Suppressor macrophage (primary cell): ENCODE results near the gene ENO2.
A peak's percentile ranks its signal among the peaks of the same experiment; 100 is the strongest.
"Not testable (repeated sequence)": the region's sequence is repeated elsewhere in the genome, so short reads cannot be mapped to it uniquely, and the experiment has no call there.

Experiments used
- DNase-seq, 4 experiments: peaks; one replicate each; pipeline ENCODE4 v3.0.0-alpha.2; 2020 to 2022
- total RNA-seq, 17 experiments: gene quantifications; one replicate each; lab custom pipeline; 2026; ENCODE audit warnings: mixed read lengths in 6 of 17, inconsistent platforms in 3 of 17; lab: John Stamatoyannopoulos, UW

ENO2 gene
- total RNA-seq: 4.6 to 19.3 (median 11.3) reads per million in 17 experiments

GRCh38 chr12:6914246-6914946, at the start of gene ENO2:
ENO2 (plus strand) TSS chr12:6914580; CDS start chr12:6915833, 1,253 bp downstream.
- DNase-seq: peak; percentile 38 to 81 (median 65)

DNA sequence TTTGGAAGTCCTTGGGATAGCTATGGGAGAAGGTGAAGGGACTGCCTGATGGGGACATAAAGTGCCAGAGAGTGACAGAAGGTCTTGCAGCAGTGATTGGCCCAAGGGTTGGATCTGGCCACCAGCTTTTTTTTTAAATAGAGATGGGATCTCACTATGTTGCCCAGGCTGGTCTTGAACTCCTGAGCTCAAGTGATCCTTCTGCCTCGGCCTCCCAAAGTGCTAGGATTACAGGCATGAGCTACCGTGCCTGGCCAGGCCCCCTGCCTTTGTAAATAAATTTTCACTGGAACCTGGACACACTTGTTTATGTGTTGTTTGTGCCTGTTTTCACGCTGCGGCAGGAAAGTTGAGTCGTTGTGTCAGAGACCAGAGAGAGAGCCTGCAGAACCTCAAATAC, 49.1 kb upstream of the ENO2 start:
- not testable (repeated sequence) for DNase-seq

DNA sequence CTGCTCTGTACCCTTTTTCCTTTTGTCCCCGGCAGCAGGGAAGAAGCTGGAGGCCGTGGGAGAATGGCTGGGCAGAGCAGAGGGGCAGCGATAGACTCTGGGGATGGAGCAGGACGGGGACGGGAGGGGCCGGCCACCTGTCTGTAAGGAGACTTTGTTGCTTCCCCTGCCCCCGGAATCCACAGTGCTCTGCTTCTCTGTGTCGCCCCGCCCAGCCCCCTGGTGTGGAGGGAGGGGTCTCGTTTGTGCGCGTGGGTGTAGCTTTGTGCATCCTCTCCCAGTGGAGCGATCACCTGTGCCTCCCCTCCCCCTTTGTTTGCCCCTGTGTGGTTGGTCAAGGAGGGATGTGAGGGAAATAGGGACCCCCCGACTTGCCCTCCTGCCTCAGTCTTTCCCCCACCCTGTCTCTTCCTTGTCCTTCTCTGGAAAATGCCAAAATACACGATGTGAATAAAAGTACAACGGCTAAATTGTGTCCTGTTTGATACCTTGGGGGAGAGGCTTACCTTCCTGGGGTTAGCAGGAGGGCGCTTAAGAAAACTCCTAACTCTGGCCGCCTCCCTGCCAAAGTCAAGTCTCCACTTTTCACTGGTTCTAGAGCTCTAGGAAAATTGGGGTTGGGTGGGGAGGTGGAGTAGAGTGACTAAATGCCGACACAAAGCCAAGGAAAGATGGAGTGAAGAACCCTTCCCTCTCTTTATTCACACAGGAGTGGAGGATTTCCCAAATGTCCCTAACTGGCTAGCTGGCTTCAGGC, 48.0 kb upstream of the ENO2 start:
- no peak for DNase-seq

- peak in 2 of 4 experiments; percentile 86 to 88 for DNase-seq
Observed at GRCh38 chr12:6866920-6867412, 47.4 kb upstream of the ENO2 start.

GRCh38 chr12:6867413-6868210, 46.8 kb upstream of the ENO2 start, which contains the start of gene TPI1:
TPI1 (plus strand) TSS chr12:6867531; CDS start chr12:6867567, 36 bp downstream.
- DNase-seq: peak; percentile 90 to 96 (median 93)

GRCh38 chr12:6868211-6869048, 46.0 kb upstream of the ENO2 start:
- DNase-seq: peak in 1 of 4 experiments; percentile 50

DNA sequence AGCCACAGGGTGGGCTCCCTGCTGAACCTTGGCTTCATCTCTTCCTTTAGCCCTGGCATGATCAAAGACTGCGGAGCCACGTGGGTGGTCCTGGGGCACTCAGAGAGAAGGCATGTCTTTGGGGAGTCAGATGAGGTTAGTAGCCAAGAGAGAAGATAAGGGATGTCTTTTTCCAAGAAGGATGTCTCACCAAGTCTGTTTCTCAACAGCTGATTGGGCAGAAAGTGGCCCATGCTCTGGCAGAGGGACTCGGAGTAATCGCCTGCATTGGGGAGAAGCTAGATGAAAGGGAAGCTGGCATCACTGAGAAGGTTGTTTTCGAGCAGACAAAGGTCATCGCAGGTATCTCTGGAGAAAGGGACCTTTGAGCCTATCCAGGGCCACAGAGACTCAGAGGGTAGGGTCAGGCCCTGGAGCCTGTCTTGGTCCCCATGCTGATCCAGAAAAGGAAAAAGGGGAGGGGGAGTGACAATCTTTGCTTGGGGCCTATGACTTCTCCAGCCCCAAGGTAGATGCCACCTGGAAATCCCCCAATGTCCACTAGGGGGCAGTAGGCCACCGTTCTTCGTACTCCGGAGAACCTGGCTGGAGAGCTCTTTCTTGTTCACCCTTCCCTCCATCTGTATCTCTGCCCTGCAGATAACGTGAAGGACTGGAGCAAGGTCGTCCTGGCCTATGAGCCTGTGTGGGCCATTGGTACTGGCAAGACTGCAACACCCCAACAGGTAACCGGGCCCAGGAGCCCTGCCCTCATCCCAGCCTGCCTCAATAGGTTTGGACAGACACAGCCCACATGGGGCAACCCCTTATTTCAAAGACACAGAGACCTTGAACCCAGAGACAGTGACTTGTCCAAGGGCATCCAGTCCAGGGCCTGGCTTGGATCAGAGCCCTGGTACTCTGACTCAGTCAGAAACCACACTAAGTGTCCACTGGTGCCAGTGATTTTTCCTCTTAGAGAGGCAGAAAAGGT, 45.0 kb upstream of the ENO2 start:
- DNase-seq: peak; percentile 79 to 89 (median 84)

GRCh38 chr12:6870304-6870703, 44.1 kb upstream of the ENO2 start:
- not testable (repeated sequence) for DNase-seq

GRCh38 chr12:6871052-6871957, 43.1 kb upstream of the ENO2 start:
- peak in 2 of 4 experiments; percentile 16 to 18 for DNase-seq

GRCh38 chr12:6872073-6873048, 42.0 kb upstream of the ENO2 start:
- peak; percentile 83 to 93 (median 90) for DNase-seq

- peak; percentile 98 to 100 (median 99) for DNase-seq
Observed at GRCh38 chr12:6873094-6874014, 41.0 kb upstream of the ENO2 start, which contains the start of gene SPSB2. SPSB2 (minus strand) TSS chr12:6873303; CDS start chr12:6872901, 402 bp downstream.

GRCh38 chr12:6874015-6874368, 40.4 kb upstream of the ENO2 start:
- not testable (repeated sequence) for DNase-seq

GRCh38 chr12:6879824-6880223, 34.6 kb upstream of the ENO2 start:
- peak in 1 of 4 experiments; percentile 13 for DNase-seq

DNA sequence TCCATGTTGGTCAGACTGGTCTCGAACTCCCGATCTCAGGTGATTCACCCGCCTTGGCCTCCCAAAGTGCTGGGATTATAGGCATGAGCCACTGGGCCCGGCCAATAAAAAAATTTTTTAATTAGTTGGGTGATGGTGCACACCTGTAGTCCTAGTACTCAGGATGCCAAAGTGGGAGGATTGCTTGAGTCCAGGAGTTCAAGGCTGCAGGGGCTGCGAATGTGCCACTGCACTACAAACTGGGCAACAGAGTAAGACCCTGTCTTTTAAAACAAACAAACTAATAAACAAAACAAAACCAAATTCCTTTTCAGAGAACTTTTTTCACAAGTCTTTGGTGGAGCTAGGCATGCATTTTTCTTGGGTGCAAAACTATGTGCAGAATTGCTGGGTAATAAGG, 31.1 kb upstream of the ENO2 start:
- DNase-seq: no peak

DNA sequence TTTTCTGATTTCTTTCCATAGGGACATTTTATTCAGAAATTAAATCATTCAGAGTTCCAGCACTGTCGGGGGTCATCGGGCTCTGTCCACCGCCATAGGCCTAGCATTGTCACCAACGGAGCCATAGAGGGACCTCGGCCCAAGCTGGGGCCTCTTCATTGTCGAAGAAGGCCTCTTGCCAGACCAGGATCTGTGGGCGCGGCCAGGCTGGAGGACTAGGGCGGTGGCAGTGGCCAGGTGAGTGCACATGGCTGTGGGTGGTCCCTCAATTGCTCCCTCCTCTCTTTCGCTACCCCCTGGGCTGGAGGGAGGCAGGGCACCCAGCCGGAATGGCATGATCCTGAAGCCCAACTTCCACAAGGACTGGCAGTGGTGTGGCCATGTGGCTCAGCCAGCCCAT, 30.7 kb upstream of the ENO2 start:
- no peak for DNase-seq

DNA sequence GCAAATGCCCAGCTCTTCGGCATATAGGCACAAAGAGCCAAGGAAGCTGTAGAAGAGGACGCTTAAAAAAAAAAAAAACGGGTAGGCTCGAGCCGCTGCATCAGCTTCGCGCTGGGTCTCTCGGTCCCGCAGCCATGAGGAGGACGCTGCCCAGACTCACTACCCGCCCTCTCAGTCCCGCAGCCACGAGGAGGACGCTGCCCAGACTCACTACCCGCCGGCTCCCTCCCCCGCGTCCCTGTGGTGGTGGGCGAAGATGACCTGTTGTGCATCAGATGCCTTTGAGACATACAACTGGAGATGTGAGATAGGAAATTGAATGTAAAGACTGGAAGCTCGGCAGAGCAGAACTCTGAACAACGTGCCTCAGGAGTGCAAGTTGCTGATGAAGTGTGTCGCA, 29.8 kb upstream of the ENO2 start:
- DNase-seq: no peak
